Prostate gland (tissue), 2 donors: ENCODE results near the gene ADGRL2. TPM values are rescaled to one million over a fixed set of nuclear protein-coding genes. Genes with fewer than 3 reads are reported as not detected.

Experiments
- DNase-seq: peaks from one replicate; pipeline ENCODE4 v3.0.0-alpha.2; 2019; ENCODE audit warnings: low spot score
- H3K27ac ChIP-seq, 2 donors: fragments of 200-600 bp; sonication (generic); 2 replicates each; pipeline ENCODE4 v1.5.1; 2017 to 2019
- H3K27me3 ChIP-seq: fragments of 200-600 bp; sonication (generic); replicated peaks from 2 replicates; pipeline ENCODE4 v1.5.1; 2019; ENCODE audit not compliant: insufficient read depth
- H3K36me3 ChIP-seq, 2 donors: fragments of 200-600 bp; sonication (generic); 1 replicate in 1 of 2; 2 replicates in 1 of 2; pipeline versions ENCODE4 v1.5.1 to v1.8.1; 2017 to 2019
- H3K4me1 ChIP-seq: fragments of 200-600 bp; sonication (generic); replicated peaks from 2 replicates; pipeline ENCODE4 v1.5.1; 2019
- H3K4me3 ChIP-seq, 2 donors: fragments of 200-600 bp; sonication (generic); 2 replicates each; pipeline ENCODE4 v1.5.1; 2017 to 2019
- H3K9me3 ChIP-seq: fragments of 200-600 bp; sonication (generic); 2 replicates; pipeline ENCODE4 v1.5.1; 2017
- CTCF ChIP-seq, 4 experiments: fragments of 200-600 bp in 2 of 4; fragments of 450-650 bp in 2 of 4; sonication (generic) in 2 of 4; IDR thresholded peaks; 1 replicate in 3 of 4; 2 replicates in 1 of 4; pipeline ENCODE4 v1.5.1; 2016 to 2019; ENCODE audit warnings: antibody characterized with exemption in 4 of 4, mild to moderate bottlenecking in 2 of 4, moderate library complexity in 2 of 4
- POLR2A ChIP-seq: fragments of 450-650 bp; IDR thresholded peaks from one replicate; pipeline ENCODE4 v1.6.1; 2016; ENCODE audit warnings: antibody characterized with exemption, mild to moderate bottlenecking
- POLR2AphosphoS5 ChIP-seq: sonication (generic); formaldehyde crosslinking; IDR thresholded peaks from one replicate; pipeline ENCODE4 v1.6.1; 2017; ENCODE audit warnings: antibody characterized with exemption
- WGBS: methylation state at CpG from one replicate; pipeline ENCODE4 v1.1.5; 2018; 5-methylcytosine and 5-hydroxymethylcytosine counted together
- intact Hi-C: fragments of 100-400 bp; cut with DNase I; formaldehyde crosslinking; loops from one replicate; pipeline ENCODE4 v1.14.2; 2022
- total RNA-seq, 2 donors: library from RNA; depleted of rRNA; stranded (reverse); fragments of >200 nt; gene quantifications; one replicate each; pipeline ENCODE4 v1.1.0, GENCODE V29; 2016

Gene ADGRL2
- total RNA-seq, 2 donors from 2014 or later, result 34.0 to 54.0 TPM

GRCh38 chr1:81874461-81874860, 73.7 kb downstream of the ADGRL2 start:
- H3K36me3 ChIP-seq, result no peaks in the 10 kb centered on the region
- TF ChIP-seq POLR2A (no peak), POLR2AphosphoS5 (no peak), CTCF (IDR thresholded peaks at IDR 0.05) (no peak)
- H3K4me1 ChIP-seq, result no peaks in the 10 kb centered on the region
- no peaks in the 10 kb centered on the region for H3K27me3 ChIP-seq
- WGBS, result 79% methylated on average over 1 of the region's 1 CpG
- no peaks in the 10 kb centered on the region for H3K9me3 ChIP-seq
- intact Hi-C loops, result no loop called here
- no peak overlapping the region for H3K4me3 ChIP-seq
- no peak for DNase-seq
- no peak overlapping the region for H3K27ac ChIP-seq

- intact Hi-C loops, result no loop called here
- 63% methylated on average over 3 of the region's 3 CpGs for WGBS
- DNase-seq, result no peak
- Histone ChIP-seq H3K9me3 (no peaks in the 10 kb centered on the region), H3K36me3 (no peaks in the 10 kb centered on the region), H3K27me3 (no peaks in the 10 kb centered on the region), H3K4me1 (no peaks in the 10 kb centered on the region), H3K27ac (no peak overlapping the region), H3K4me3 (no peak overlapping the region)
- TF ChIP-seq POLR2AphosphoS5, result no peak
- TF ChIP-seq POLR2A, result no peak
- TF ChIP-seq CTCF (IDR thresholded peaks at IDR 0.05), result no peak
Measured at GRCh38 chr1:81874940-81875339, 74.2 kb downstream of the ADGRL2 start.

GRCh38 chr1:81876901-81877733, 76.4 kb downstream of the ADGRL2 start:
- WGBS, result 45% methylated on average over 2 of the region's 2 CpGs
- H3K27ac ChIP-seq, result no peak overlapping the region
- no peaks in the 10 kb centered on the region for H3K4me1 ChIP-seq
- intact Hi-C loops, result no loop called here
- no peaks in the 10 kb centered on the region for H3K9me3 ChIP-seq
- no peak overlapping the region for H3K4me3 ChIP-seq
- H3K36me3 ChIP-seq, result no peaks in the 10 kb centered on the region
- no peaks in the 10 kb centered on the region for H3K27me3 ChIP-seq
- no peak for DNase-seq
- TF ChIP-seq POLR2A (no peak), CTCF (IDR thresholded peaks at IDR 0.05) (no peak)

GRCh38 chr1:81877940-81878339, 77.2 kb downstream of the ADGRL2 start:
- WGBS, result 33% methylated on average over 1 of the region's 1 CpG

More at GRCh38 chr1:81877940-81878339, 77.2 kb downstream of the ADGRL2 start:
- Histone ChIP-seq H3K9me3 (no peaks in the 10 kb centered on the region), H3K27me3 (no peaks in the 10 kb centered on the region), H3K27ac (no peak overlapping the region), H3K4me1 (no peaks in the 10 kb centered on the region), H3K4me3 (no peak overlapping the region), H3K36me3 (no peaks in the 10 kb centered on the region)
- intact Hi-C loops, result no loop called here
- TF ChIP-seq POLR2AphosphoS5 (no peak), POLR2A (no peak), CTCF (IDR thresholded peaks at IDR 0.05) (no peak)
- no peak for DNase-seq
